GM12801 (cell line): ENCODE data around the gene ERCC5.

Experiments
- TF ChIP-seq, protein P1 (sequence below): IDR thresholded peaks from one replicate; pipeline ENCODE4 v1.5.1; 2011; ENCODE audit warnings: control low read depth; ENCODE audit not compliant: insufficient read length; ENCODE audit errors: extremely low read depth

Gene ERCC5

DNA sequence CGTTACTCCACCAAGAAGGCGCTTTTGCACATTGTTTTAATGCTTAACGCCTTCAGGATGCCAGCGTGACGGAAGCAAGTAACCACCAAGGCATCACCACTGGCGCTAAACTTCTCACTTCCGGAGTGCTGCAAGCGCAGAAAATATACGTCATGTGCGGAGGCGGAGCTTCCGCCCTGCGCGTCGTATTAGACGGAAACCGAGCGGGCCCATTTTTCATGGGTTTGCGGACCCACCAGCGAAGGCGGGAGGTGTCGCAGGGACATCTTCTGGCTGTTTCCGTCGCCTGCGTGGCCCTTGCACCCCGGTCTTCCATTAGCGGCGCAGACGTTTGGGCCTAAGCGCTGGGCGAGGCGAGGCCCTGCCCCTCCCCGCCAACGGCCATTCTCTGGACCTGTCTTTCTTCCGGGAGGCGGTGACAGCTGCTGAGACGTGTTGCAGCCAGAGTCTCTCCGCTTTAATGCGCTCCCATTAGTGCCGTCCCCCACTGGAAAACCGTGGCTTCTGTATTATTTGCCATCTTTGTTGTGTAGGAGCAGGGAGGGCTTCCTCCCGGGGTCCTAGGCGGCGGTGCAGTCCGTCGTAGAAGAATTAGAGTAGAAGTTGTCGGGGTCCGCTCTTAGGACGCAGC is at the start of gene ERCC5:
TSS of gene ERCC5 (plus strand) at position 403 of the 631 bp plus-strand sequence. CDS start 235 bp downstream, outside the sequence.
- TF ChIP-seq, protein P1, sequence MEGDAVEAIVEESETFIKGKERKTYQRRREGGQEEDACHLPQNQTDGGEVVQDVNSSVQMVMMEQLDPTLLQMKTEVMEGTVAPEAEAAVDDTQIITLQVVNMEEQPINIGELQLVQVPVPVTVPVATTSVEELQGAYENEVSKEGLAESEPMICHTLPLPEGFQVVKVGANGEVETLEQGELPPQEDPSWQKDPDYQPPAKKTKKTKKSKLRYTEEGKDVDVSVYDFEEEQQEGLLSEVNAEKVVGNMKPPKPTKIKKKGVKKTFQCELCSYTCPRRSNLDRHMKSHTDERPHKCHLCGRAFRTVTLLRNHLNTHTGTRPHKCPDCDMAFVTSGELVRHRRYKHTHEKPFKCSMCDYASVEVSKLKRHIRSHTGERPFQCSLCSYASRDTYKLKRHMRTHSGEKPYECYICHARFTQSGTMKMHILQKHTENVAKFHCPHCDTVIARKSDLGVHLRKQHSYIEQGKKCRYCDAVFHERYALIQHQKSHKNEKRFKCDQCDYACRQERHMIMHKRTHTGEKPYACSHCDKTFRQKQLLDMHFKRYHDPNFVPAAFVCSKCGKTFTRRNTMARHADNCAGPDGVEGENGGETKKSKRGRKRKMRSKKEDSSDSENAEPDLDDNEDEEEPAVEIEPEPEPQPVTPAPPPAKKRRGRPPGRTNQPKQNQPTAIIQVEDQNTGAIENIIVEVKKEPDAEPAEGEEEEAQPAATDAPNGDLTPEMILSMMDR, result no peak

DNA sequence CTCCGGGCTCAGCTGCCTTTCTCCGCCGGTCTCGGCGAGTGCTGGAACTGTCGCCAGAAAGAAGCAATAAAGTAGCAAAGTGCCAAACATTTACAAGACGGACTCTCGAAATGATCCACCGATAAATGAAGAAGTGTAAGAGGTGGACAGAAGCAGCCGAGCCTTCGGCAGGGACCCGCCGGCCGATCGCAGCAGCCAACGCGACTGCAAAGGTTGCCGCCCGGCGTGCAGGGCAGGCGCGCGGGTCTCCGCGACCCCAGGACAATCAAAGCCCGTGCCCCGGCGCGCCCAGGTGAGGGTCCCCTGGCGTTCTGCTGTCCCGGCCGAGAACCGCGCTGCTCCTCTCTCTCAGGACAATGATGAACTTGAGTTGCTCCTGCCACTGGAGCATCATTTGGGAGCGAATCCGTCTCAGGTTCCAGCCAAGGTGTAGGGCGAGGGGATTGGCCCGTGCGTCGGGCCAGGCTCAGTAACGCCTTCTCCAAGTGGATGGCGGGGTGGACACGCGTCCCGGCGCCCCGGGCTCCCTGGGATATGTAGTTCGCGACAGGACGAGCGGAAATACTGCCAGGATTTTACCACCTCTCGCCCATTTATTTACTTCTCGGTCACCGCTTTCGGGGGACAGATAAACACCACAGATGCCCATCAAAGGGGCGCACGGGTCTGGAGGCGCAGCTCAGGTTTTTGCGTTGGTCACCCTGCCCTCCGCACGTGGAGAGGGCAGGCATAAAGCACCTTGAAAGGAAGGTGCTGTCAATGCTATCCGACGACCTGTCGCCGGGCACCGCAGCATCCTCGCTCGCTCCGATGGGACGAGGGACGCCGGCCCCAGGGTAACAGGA is 47.0 kb upstream of the ERCC5 start, which contains the start of the genes BIVM and POGLUT2:
TSS of gene BIVM (plus strand) at position 539 of the 845 bp plus-strand sequence. CDS start 8,149 bp downstream, outside the sequence.
TSS of gene POGLUT2 (minus strand) at position 396 of the 845 bp plus-strand sequence. CDS start at position 90, 306 bp downstream.
- TF ChIP-seq, protein P1, result no peak

DNA sequence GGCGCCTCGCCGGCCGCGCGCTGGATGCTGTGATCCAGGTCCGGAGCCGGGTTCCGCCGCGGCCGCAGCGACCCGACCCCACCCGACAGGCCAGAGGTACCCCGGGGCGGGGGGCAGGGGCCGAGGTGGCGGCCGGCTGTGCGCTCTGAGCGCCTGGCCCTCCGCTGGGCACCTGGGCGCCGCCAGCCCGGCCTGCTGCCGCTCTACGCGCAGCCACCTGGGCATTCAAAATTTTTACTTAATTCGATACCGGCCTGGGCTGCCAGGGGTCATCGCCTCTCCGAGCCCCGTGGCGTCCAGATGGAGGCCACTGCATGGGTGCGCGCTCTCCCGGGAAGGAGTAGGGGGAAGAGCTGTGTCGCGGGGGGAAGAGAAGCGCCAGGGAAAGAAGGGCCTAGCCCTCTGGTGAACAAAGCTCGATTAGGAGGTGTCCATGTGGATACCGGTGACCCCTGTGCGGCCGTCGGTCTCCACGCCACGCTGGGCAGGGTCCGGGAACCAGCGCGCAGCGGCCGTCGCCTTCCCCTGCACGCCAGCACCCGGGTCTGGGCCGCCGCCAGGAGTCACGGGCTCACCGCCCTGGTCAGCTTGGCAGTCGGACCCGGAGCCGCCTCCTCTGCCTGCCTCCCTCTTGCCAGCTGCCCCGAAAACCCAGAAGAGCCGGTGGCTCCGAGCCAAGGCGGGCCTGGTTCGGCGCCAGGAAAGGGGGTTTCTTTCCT is 46.2 kb upstream of the ERCC5 start:
- TF ChIP-seq, protein P1, result no peak

DNA sequence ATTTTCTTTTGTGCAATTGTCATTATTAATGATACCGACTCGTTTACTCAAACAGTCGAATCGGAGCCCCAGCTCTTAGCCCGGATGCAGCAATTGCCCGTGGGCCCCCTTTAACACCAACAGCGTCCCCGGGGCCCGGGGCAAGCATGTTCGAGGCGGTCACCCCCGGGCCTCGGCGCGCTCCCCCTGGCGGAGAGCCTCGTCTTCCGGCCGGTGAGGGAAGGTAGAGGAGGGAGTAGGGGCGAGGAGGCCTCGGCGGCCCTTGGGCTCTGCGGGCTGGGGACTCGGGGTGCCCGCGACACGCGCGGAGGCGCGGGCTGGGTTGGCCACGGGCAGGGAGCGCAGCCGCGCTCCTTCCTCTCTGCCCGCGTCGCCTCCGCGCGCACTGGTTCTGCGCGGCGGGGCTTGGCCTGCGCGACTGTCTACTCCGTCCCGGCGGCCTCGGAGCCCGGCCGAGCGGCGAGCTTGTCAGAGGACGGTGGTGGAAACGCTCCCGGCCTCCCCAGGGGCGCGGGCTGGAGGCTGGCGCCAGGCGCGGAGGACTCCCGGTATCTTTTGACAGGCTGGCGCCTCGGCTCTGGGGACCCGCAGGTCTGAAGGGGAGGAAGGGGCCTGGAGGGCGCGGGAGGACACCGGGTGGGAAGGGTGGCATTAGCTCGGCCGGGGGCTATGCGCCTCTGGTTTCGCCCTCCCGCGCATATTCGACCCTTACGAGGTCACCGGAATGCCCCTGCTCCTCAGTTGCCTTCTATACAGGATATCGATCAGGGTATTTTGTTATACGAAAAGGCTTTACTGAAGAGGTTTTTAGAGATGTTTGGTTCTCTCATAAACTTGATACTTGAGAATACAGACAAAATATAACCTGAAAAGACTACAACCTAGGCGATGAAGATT is 45.4 kb upstream of the ERCC5 start:
- TF ChIP-seq, protein P1, result no peak

DNA sequence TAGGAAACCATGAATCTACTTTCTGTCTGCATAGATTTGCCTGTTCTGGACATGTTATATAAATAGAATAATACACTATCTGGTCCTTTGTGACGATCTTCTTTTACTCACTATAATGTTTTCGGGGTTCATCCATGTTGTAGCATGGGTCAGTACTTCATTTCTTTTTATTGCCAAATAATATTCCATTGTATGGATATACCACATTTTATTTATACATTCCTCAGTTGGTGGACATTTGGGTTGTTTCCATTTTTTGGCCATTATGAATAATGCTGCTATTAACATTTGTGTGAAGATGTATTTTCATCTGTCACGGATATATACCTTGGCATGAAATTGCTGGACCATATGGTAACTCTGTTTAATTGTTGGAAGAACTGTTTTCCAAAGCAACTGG is 40.2 kb upstream of the ERCC5 start:
- TF ChIP-seq, protein P1, result no peak

DNA sequence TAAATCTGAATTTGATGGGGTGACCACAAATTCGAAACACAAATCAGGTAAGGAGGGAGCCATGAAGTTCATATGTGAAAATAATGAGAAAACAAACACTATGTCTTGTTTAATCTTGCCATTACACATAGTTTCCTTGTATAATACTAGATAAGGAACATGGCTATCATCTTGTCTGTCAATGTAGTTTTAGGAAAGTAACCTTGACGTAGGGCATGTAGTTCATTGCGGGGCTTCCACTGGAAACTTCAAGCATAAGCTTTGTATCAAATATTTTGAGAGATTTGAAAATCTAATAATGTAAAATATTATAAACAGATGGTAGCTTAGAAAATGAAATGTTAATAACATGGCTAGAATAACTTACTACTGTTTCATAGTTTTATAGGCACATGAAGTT is 38.1 kb upstream of the ERCC5 start:
- TF ChIP-seq, protein P1, result no peak
